ENCODE measurements around the gene PPFIBP1. TPM values are rescaled to one million over a fixed set of nuclear protein-coding genes. Genes with fewer than 3 reads are reported as not detected.

PPFIBP1 gene
- total and polyA plus RNA-seq, 4 donors, result 13.6 to 150 (median 63.1) TPM

DNA sequence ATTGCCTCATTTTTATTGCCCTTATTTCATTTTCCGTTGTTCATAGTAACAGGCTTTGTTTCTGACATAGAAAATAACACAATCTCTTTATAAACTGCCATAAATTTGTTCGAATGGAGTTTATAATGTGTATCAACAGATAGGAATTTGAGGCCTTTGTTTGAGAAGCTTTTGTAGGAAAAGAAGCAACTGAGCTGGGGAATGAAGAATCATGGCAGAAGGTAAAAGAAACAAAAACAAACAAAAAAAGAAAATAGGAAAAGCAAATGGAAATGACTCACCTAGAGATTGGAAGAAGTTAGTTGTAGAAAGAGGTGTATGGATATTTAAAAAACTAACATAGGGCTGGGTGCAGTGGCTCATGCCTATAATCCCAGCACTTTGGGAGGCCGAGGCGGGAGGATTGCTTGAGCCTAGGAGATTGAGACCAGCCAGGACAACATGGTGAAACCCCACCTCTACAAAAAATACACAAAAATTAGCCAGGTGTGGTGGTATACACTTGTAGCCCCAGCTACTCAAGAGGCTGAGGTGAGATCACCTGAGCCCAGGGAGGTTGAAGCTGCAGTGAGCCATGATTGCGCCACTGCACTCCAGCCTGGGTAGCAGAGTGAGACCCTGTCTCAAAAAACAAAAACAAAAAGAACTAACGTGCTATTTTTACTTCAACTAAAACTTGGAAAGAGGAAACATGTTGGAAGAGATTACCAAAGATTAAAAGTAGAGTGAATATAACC lies 171.7 kb downstream of the PPFIBP1 start:
- Histone ChIP-seq H3K27me3 (ENCODE audit: control insufficient read depth in 3 of 3, insufficient read depth in 3 of 3, low read length in 2 of 3) (no peaks in the 10 kb centered on the region), H3K36me3 (ENCODE audit: control insufficient read depth in 4 of 4, insufficient read depth in 4 of 4, low read length in 4 of 4) (peaks cover 4 to 29% (median 15%) of the 10 kb centered on the region in 4 donors), H3K9me3 (ENCODE audit: control insufficient read depth in 4 of 4, insufficient read depth in 3 of 4, low read length in 3 of 4) (no peaks in the 10 kb centered on the region), H3K4me1 (ENCODE audit: control insufficient read depth in 5 of 5, insufficient read depth in 5 of 5, low read length in 5 of 5) (no peaks in the 10 kb centered on the region), H3K27ac (ENCODE audit: low read depth in 1 of 2, low read length in 1 of 2) (no peak overlapping the region), H3K9ac (ENCODE audit: insufficient read depth in 1 of 2, low read length in 2 of 2) (no peak overlapping the region), H3K4me3 (no peak overlapping the region)
- ATAC-seq (ENCODE audit: insufficient read depth, low FRiP score) (no peak), DNase-seq (no peak)
- TF ChIP-seq, protein P1, sequence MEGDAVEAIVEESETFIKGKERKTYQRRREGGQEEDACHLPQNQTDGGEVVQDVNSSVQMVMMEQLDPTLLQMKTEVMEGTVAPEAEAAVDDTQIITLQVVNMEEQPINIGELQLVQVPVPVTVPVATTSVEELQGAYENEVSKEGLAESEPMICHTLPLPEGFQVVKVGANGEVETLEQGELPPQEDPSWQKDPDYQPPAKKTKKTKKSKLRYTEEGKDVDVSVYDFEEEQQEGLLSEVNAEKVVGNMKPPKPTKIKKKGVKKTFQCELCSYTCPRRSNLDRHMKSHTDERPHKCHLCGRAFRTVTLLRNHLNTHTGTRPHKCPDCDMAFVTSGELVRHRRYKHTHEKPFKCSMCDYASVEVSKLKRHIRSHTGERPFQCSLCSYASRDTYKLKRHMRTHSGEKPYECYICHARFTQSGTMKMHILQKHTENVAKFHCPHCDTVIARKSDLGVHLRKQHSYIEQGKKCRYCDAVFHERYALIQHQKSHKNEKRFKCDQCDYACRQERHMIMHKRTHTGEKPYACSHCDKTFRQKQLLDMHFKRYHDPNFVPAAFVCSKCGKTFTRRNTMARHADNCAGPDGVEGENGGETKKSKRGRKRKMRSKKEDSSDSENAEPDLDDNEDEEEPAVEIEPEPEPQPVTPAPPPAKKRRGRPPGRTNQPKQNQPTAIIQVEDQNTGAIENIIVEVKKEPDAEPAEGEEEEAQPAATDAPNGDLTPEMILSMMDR (IDR thresholded peaks at IDR 0.05; ENCODE audit: control extremely low read depth, extremely low read depth), result no peak
- 90 to 92% methylated on average over 6 of the region's 6 CpGs for WGBS, 2 donors

DNA sequence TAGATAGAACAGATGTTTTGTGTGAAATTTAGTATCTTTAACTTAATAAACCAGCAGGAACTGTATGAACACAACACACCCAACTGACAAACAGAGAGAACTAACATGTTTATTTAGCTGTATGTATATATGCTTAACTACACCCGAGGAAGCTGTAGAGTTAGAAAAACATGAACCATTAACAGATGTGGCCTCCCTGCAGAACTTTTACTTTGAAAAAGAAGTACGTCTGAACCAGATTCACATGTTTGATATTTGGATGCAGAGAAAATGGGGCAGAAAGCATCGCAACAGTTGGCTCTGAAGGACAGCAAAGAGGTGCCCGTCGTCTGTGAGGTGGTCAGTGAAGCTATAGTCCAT lies 172.3 kb downstream of the PPFIBP1 start, which contains the start of gene REP15:
Gene REP15, plus strand, starts transcription at position 155 of the 360 bp plus-strand sequence. Its CDS starts 116 bp downstream, at position 271.
- Histone ChIP-seq H3K27ac (ENCODE audit: low read depth in 1 of 2, low read length in 1 of 2) (no peak within 1 kb of the TSS), H3K9ac (ENCODE audit: insufficient read depth in 1 of 2, low read length in 2 of 2) (no peak within 1 kb of the TSS), H3K36me3 (ENCODE audit: control insufficient read depth in 4 of 4, insufficient read depth in 4 of 4, low read length in 4 of 4) (peaks cover 4 to 29% (median 13%) of the 10 kb centered on the region in 4 donors), H3K27me3 (ENCODE audit: control insufficient read depth in 3 of 3, insufficient read depth in 3 of 3, low read length in 2 of 3) (no peaks in the 10 kb centered on the region), H3K4me3 (no peak within 1 kb of the TSS), H3K4me1 (ENCODE audit: control insufficient read depth in 5 of 5, insufficient read depth in 5 of 5, low read length in 5 of 5) (no peaks in the 10 kb centered on the region), H3K9me3 (ENCODE audit: control insufficient read depth in 4 of 4, insufficient read depth in 3 of 4, low read length in 3 of 4) (no peaks in the 10 kb centered on the region)
- DNase-seq (no peak), ATAC-seq (ENCODE audit: insufficient read depth, low FRiP score) (no peak)
- WGBS, 2 donors, result 85 to 89% methylated on average over 5 of the region's 5 CpGs
- TF ChIP-seq, protein P1 (IDR thresholded peaks at IDR 0.05; ENCODE audit: control extremely low read depth, extremely low read depth), result no peak

DNA sequence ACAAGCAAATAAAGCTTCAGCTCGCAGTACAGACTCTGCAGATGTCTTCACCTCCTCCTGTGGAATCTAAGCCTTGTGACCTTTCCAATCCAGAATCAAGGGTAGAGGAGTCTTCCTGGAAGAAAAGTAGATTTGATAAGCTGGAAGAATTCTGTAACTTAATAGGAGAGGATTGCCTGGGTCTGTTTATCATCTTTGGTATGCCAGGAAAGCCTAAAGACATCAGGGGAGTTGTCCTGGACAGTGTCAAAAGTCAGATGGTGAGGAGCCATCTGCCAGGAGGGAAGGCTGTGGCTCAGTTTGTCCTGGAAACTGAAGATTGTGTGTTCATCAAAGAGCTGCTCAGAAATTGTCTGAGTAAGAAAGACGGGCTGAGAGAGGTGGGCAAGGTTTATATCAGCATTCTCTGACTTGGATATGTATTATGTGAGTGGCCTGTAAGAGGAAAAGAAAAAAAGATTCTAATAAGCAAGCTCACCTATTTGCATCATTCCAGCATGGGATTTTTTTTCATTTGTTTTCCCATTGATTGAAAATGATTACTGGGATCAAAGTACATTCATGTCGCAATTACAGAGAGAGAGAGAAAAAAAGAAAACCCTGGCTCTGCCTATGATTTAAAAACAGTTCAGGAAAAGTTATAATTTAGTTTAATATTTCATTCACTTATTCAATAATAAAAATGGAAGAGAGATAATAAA lies 173.0 kb downstream of the PPFIBP1 start:
- Histone ChIP-seq H3K4me3 (no peak overlapping the region), H3K27ac (ENCODE audit: low read depth in 1 of 2, low read length in 1 of 2) (no peak overlapping the region), H3K9ac (ENCODE audit: insufficient read depth in 1 of 2, low read length in 2 of 2) (no peak overlapping the region), H3K36me3 (ENCODE audit: control insufficient read depth in 4 of 4, insufficient read depth in 4 of 4, low read length in 4 of 4) (peaks cover under 1 to 24% (median 13%) of the 10 kb centered on the region in 4 donors), H3K4me1 (ENCODE audit: control insufficient read depth in 5 of 5, insufficient read depth in 5 of 5, low read length in 5 of 5) (no peaks in the 10 kb centered on the region), H3K9me3 (ENCODE audit: control insufficient read depth in 4 of 4, insufficient read depth in 3 of 4, low read length in 3 of 4) (no peaks in the 10 kb centered on the region), H3K27me3 (ENCODE audit: control insufficient read depth in 3 of 3, insufficient read depth in 3 of 3, low read length in 2 of 3) (no peaks in the 10 kb centered on the region)
- 93 to 95% methylated on average over 3 of the region's 3 CpGs for WGBS, 2 donors
- DNase-seq, result no peak
- TF ChIP-seq, protein P1 (IDR thresholded peaks at IDR 0.05; ENCODE audit: control extremely low read depth, extremely low read depth), result no peak
- ATAC-seq (ENCODE audit: insufficient read depth, low FRiP score), result no peak

All from lung (tissue), 12 donors.